Measurements from ENCODE around the gene ZCCHC17. TPM values are rescaled to one million over a fixed set of nuclear protein-coding genes. Genes with fewer than 3 reads are reported as not detected.

The ZCCHC17 gene
- polyA plus RNA-seq, 1 experiment = 39.2 TPM

DNA sequence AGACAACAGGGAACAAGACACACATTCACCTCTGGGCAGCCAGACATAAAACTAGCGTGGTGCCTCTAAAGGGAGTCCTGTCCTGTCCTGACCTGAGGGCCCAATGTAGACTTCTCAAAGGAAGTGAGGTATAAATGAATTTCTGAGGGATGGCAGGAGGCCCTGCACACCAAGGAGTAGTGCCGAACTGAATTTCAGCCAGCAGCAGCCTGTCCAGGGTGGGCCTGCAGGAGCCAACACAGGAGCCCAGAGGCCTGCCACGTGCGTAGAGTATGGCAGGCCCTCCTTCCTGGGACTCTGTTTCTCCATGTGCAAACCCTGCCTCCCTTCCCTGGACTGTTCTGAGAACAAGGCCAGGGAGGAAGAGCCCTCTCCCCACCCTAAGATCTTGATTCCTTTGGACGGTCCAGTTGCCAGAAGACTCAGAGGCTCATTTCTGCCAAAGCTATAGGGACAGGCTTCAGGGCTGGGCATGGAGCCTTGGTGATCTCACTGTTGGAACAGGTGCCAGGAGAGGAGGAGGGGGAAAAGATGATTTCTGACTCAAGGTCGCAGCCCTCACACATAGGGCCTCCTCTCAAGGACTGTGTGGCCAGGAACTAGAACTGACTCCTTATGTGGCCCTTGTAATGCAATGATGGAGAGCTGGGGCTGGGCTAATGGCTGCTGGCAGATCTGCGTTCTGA is 77.8 kb downstream of the ZCCHC17 start:
- CTCF ChIA-PET = interaction anchor here (0.5 to 2.9 kb wide), 5 partner anchors 9 to 1651 kb away, joined by 3 to 24 read pairs (median 3); no protein-coding TSS in a partner anchor
- no peak for TF ChIP-seq CTCF (IDR thresholded peaks at IDR 0.05; ENCODE audit: insufficient read depth, low read depth, low read length)
- Histone ChIP-seq H3K4me3 (ENCODE audit: low read depth, low read length) (no peak overlapping the region), H3K27me3 (ENCODE audit: control insufficient read depth, insufficient read depth, low read length) (no peaks in the 10 kb centered on the region), H3K36me3 (ENCODE audit: control insufficient read depth, insufficient read depth, low read length) (no peaks in the 10 kb centered on the region)
- POLR2A ChIA-PET = interaction anchor here (0.5 kb wide), 1 partner anchor 347 kb away, joined by 8 read pairs; no protein-coding TSS in a partner anchor
- DNase-seq (ENCODE audit: low read depth) = no peak

- no peak overlapping the region for H3K4me3 ChIP-seq (ENCODE audit: low read depth, low read length)
- no peaks in the 10 kb centered on the region for H3K36me3 ChIP-seq (ENCODE audit: control insufficient read depth, insufficient read depth, low read length)
- CTCF ChIA-PET = interaction anchor here (0.6 to 6.6 kb wide), 2 partner anchors 19 to 63 kb away, joined by 3 to 36 read pairs; no protein-coding TSS in a partner anchor
- peak; percentile 84 for DNase-seq (ENCODE audit: low read depth)
- no peaks in the 10 kb centered on the region for H3K27me3 ChIP-seq (ENCODE audit: control insufficient read depth, insufficient read depth, low read length)
- POLR2A ChIA-PET = no interaction called here
- no peak for TF ChIP-seq CTCF (IDR thresholded peaks at IDR 0.05; ENCODE audit: insufficient read depth, low read depth, low read length)
Observed at GRCh38 chr1:31376375-31377134, 79.7 kb downstream of the ZCCHC17 start.

DNA sequence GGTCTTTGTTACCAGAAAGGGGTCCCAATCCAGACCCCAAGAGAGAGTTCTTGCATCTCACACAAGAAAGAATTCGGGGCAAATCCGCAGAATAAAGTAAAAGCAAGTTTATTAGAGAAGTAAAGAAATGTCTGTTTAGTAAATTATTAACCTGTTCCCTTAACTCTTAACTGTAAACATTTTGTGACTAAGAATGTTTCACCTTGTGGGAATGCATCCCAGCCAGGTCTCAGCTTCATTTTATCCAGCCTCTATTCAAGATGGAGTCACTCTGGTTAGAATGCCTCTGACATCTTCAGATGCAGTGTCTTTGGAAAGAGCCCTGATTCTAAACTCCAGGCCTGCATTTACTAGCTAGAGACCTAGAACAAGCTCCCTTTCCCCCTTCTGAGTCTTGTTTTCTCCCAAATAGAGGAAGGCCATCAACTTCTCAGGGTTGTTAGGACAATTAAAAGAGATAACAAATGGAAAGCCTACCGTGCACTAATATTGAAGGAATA is 80.6 kb downstream of the ZCCHC17 start:
- no peak for TF ChIP-seq CTCF (IDR thresholded peaks at IDR 0.05; ENCODE audit: insufficient read depth, low read depth, low read length)
- ChIA-PET CTCF (interaction anchor here (0.6 to 6.6 kb wide), 2 partner anchors 18 to 64 kb away, joined by 3 to 36 read pairs; no protein-coding TSS in a partner anchor), POLR2A (no interaction called here)
- Histone ChIP-seq H3K27me3 (ENCODE audit: control insufficient read depth, insufficient read depth, low read length) (no peaks in the 10 kb centered on the region), H3K36me3 (ENCODE audit: control insufficient read depth, insufficient read depth, low read length) (no peaks in the 10 kb centered on the region), H3K4me3 (ENCODE audit: low read depth, low read length) (no peak overlapping the region)
- no peak for DNase-seq (ENCODE audit: low read depth)

- ChIA-PET CTCF (interaction anchor here (6.6 kb wide), 1 partner anchor 17 kb away, joined by 36 read pairs; no protein-coding TSS in a partner anchor), POLR2A (no interaction called here)
- Histone ChIP-seq H3K27me3 (ENCODE audit: control insufficient read depth, insufficient read depth, low read length) (no peaks in the 10 kb centered on the region), H3K4me3 (ENCODE audit: low read depth, low read length) (no peak overlapping the region), H3K36me3 (ENCODE audit: control insufficient read depth, insufficient read depth, low read length) (no peaks in the 10 kb centered on the region)
- no peak for TF ChIP-seq CTCF (IDR thresholded peaks at IDR 0.05; ENCODE audit: insufficient read depth, low read depth, low read length)
- no peak for DNase-seq (ENCODE audit: low read depth)
Observed at GRCh38 chr1:31378001-31378400, 81.2 kb downstream of the ZCCHC17 start.

- H3K36me3 ChIP-seq (ENCODE audit: control insufficient read depth, insufficient read depth, low read length) = no peaks in the 10 kb centered on the region
- H3K27me3 ChIP-seq (ENCODE audit: control insufficient read depth, insufficient read depth, low read length) = no peaks in the 10 kb centered on the region
- ChIA-PET POLR2A (no interaction called here), CTCF (interaction anchor here (6.6 kb wide), 1 partner anchor 15 kb away, joined by 36 read pairs; no protein-coding TSS in a partner anchor)
- TF ChIP-seq CTCF (IDR thresholded peaks at IDR 0.05; ENCODE audit: insufficient read depth, low read depth, low read length) = no peak
- DNase-seq (ENCODE audit: low read depth) = no peak
- H3K4me3 ChIP-seq (ENCODE audit: low read depth, low read length) = no peak overlapping the region
Observed at GRCh38 chr1:31380181-31380580, 83.3 kb downstream of the ZCCHC17 start.

Data from BJ (cell line).